Vein endothelial cell (primary cell): ENCODE measurements around the gene MICOS13. TPM values are rescaled to one million over a fixed set of nuclear protein-coding genes. Genes with fewer than 3 reads are reported as not detected.

ENCODE experiments used
- total RNA-seq: library from RNA; depleted of rRNA; stranded (reverse); fragments of >200 nt; gene quantifications from 2 replicates; pipeline ENCODE4 v1.2.3, GENCODE V29; 2012

Gene MICOS13, protein sequence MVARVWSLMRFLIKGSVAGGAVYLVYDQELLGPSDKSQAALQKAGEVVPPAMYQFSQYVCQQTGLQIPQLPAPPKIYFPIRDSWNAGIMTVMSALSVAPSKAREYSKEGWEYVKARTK
- 26.4 and 31.4 TPM in 2 replicates for total RNA-seq

GRCh38 chr19:5680437-5681368 is at the start of gene MICOS13, which contains the start of gene HSD11B1L:
MICOS13 (minus strand) TSS chr19:5680516; CDS start chr19:5680486, 30 bp downstream.
HSD11B1L (plus strand) TSS chr19:5681027; CDS start chr19:5684833, 3,806 bp downstream.

DNA sequence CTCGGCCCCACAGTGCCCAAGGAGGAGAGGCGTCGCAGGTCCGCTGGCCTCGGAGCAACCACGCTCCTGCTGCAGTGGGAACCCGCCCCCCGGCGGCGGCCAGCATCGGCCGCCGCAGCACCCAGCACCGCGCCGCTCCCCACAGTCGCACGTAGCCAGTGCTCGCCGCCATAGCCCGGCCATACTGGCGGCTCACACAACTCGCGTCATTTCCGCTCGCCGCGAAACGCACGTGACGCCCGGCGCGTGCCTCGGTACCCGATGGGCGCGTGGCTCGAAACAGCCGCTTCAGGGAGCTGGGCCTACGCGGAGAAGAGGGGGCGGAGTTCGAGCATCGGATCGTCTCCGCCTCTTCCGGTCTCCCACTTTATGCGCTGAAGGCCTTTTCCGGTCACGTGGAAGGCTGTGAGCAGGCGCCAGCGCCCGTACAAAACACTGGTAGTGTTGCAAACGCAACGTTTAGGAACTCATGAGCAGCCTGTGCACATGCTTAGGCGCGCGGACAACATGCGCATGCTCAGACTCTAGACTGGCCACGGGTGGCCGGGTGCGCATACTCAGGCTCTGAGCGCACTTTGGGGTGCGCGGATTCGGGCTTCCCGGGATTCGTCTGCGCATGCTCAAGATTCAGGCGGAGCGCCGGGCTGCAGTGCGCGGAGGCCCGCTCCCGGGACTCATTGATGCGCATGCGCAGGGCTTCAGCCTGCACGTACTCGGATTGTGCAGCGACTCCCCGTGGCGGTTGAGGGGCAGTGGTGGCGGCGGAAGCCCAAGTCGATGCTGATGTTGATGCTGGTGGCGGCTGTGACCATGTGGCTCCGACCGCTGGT is 39.9 kb upstream of the MICOS13 start, which contains the start of the genes CATSPERD and LONP1:
CATSPERD (plus strand) TSS at position 677 of the 830 bp plus-strand sequence; CDS start at position 778, 101 bp downstream.
LONP1 (minus strand) TSS at position 186 of the 830 bp plus-strand sequence; CDS start at position 172, 14 bp downstream.

DNA sequence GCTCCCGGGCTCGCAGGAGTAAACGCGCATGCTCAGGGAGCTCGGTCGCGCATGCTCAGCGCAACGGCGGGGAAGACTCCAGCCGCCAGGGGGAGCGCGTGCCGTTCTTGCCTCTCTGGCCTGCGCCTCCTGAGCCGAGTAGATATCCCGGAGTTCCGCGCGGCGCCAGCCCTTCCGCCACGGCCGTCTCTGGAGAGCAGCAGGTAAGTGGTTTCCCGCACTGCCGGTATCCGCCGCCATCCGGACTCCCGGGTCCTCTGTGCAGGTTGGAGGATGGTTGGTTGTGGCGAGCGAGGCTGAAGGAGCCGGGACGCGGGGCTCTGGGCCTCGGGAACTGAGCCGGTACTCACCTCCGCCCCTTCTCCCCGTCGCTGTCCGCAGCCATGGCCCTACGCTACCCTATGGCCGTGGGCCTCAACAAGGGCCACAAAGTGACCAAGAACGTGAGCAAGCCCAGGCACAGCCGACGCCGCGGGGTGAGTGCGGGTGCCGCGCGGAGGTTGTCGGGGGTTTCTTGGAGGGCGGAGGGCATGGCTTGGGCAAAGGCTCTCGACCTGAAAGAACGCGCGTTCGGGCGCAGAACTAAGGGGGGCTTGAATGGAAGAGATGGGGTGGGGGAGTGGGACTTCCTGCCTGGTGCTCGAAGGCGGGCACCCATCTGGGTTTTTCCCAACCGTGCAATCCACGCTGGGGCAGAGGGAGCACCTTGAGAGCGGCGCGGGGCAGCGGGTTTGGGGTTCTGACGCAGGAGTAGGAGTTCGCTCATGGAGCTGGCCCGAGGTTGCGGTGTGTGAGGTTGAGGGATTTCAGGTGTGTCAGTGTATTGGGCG is 10.0 kb upstream of the MICOS13 start, which contains the start of gene RPL36:
RPL36 (plus strand) TSS at position 171 of the 830 bp plus-strand sequence; CDS start at position 384, 213 bp downstream.

Other genes starting within 250 kb of the MICOS13 start
- not detected in 2 replicates for gene ZNRF4, start 225.1 kb downstream of the MICOS13 start, total RNA-seq
- 0.29 TPM in 1 of 2 replicates, not detected in the other for gene TINCR, start 112.6 kb downstream of the MICOS13 start, total RNA-seq
- 32.0 and 48.5 TPM in 2 replicates for gene SAFB2, start 57.7 kb downstream of the MICOS13 start, total RNA-seq
- gene SAFB, start 57.4 kb downstream of the MICOS13 start, total RNA-seq: 45.4 and 51.1 TPM in 2 replicates
- 6.6 and 12.1 TPM in 2 replicates for gene HSD11B1L, start 511 bp upstream of the MICOS13 start, total RNA-seq
- gene RPL36, start 9.8 kb upstream of the MICOS13 start, total RNA-seq: 286 and 384 TPM in 2 replicates
- gene LONP1, start 39.6 kb upstream of the MICOS13 start, total RNA-seq: 67.2 and 71.9 TPM in 2 replicates
- not detected in 2 replicates for gene CATSPERD, start 40.1 kb upstream of the MICOS13 start, total RNA-seq
- gene PRR22, start 104.2 kb upstream of the MICOS13 start, total RNA-seq: 0.57 and 0.65 TPM in 2 replicates
- 32.0 and 37.2 TPM in 2 replicates for gene DUS3L, start 110.6 kb upstream of the MICOS13 start, total RNA-seq
- not detected in 2 replicates for gene NRTN, start 124.6 kb upstream of the MICOS13 start, total RNA-seq
- not detected in 2 replicates for gene FUT6, start 159.2 kb upstream of the MICOS13 start, total RNA-seq
- gene FUT3, start 170.9 kb upstream of the MICOS13 start, total RNA-seq: not detected in 2 replicates
- not detected in 2 replicates for gene FUT5, start 190.0 kb upstream of the MICOS13 start, total RNA-seq
- 321 and 385 TPM in 2 replicates for gene NDUFA11, start 223.3 kb upstream of the MICOS13 start, total RNA-seq
- 6.9 and 9.1 TPM in 2 replicates for gene VMAC, start 224.4 kb upstream of the MICOS13 start, total RNA-seq
- gene CAPS, start 233.7 kb upstream of the MICOS13 start, total RNA-seq: 2.3 and 2.5 TPM in 2 replicates